OCI-LY1 (cell line): ENCODE results near the gene LMF2.

Experiments used
- H2AFZ ChIP-seq: fragments of 200-600 bp; sonication (generic), shearing (Covaris generic); 2 replicates; pipeline ENCODE4 v1.6.0; 2014; ENCODE audit warnings: antibody characterized with exemption, mild to moderate bottlenecking, low read length
- H3F3A ChIP-seq: fragments of 200-600 bp; sonication (generic), shearing (Covaris generic); 2 replicates; pipeline ENCODE4 v1.6.0; 2014; ENCODE audit warnings: mild to moderate bottlenecking, antibody characterized with exemption, low read length, moderate library complexity; ENCODE audit not compliant: insufficient read depth
- H3K27ac ChIP-seq: fragments of 200-600 bp; sonication (generic); 2 replicates; pipeline ENCODE4 v1.5.1; 2014; ENCODE audit warnings: low read length, mixed run types, mild to moderate bottlenecking, low read depth; ENCODE audit not compliant: poor library complexity, severe bottlenecking
- H3K27me3 ChIP-seq: fragments of 200-600 bp; sonication (generic); 2 replicates; pipeline ENCODE4 v1.6.0; 2014; ENCODE audit warnings: antibody characterized with exemption, mild to moderate bottlenecking, low read length, moderate library complexity; ENCODE audit not compliant: insufficient read depth
- H3K36me3 ChIP-seq: fragments of 200-600 bp; sonication (generic); 2 replicates; pipeline ENCODE4 v1.6.1; 2014; ENCODE audit warnings: mild to moderate bottlenecking, antibody characterized with exemption, low read length, moderate library complexity, mixed read lengths; ENCODE audit not compliant: insufficient read depth
- H3K4me1 ChIP-seq: fragments of 200-600 bp; sonication (generic); 2 replicates; pipeline ENCODE4 v1.5.1; 2014; ENCODE audit warnings: mild to moderate bottlenecking, low read length, moderate library complexity; ENCODE audit not compliant: insufficient read depth, severe bottlenecking
- H3K4me2 ChIP-seq: fragments of 200-600 bp; sonication (generic), shearing (Covaris generic); 2 replicates; pipeline ENCODE4 v1.6.1; 2014; ENCODE audit warnings: low read length
- H3K4me3 ChIP-seq: fragments of 200-600 bp; sonication (generic); 2 replicates; pipeline ENCODE4 v1.5.1; 2014; ENCODE audit warnings: low read length, low read depth, mild to moderate bottlenecking, mixed read lengths; ENCODE audit not compliant: poor library complexity, severe bottlenecking
- H3K79me2 ChIP-seq: fragments of 200-600 bp; shearing (Covaris generic); 2 replicates; pipeline ENCODE4 v1.6.1; 2016; ENCODE audit warnings: mixed run types, low read length, mixed read lengths; ENCODE audit not compliant: insufficient read depth
- H3K9ac ChIP-seq: fragments of 200-600 bp; sonication (generic), shearing (Covaris generic); 2 replicates; pipeline ENCODE4 v1.6.1; 2014; ENCODE audit warnings: mild to moderate bottlenecking, low read length, mixed read lengths
- H3K9me2 ChIP-seq: fragments of 200-600 bp; sonication (generic), shearing (Covaris generic); 2 replicates; pipeline ENCODE4 v1.6.1; 2014; ENCODE audit warnings: low read depth, mild to moderate bottlenecking, low read length, mixed read lengths
- H3K9me3 ChIP-seq: fragments of 200-600 bp; shearing (Covaris generic); 2 replicates; pipeline ENCODE4 v1.6.1; 2014; ENCODE audit warnings: low read length, mixed read lengths
- H4K20me1 ChIP-seq: fragments of 200-600 bp; sonication (generic), shearing (Covaris generic); 2 replicates; pipeline ENCODE4 v1.6.0; 2016; ENCODE audit warnings: mild to moderate bottlenecking, low read length; ENCODE audit not compliant: insufficient read depth
- CTCF ChIP-seq: fragments of 200-600 bp; sonication (generic), shearing (Covaris generic); IDR thresholded peaks from 2 replicates; pipeline ENCODE4 v1.5.1; 2017; ENCODE audit warnings: mild to moderate bottlenecking, antibody characterized with exemption, low read length, moderate library complexity, mixed read lengths
- EZH2 ChIP-seq: fragments of 200-600 bp; sonication (generic), shearing (Covaris generic); IDR thresholded peaks from 2 replicates; pipeline ENCODE4 v1.8.0; 2017; ENCODE audit warnings: borderline replicate concordance, mixed run types, mild to moderate bottlenecking, antibody characterized with exemption, low read length, moderate library complexity, mixed read lengths

LMF2 gene

GRCh38 chr22:50529416-50529896, 22.0 kb upstream of the LMF2 start:
- peak overlapping the region; percentile 80 for H3K4me3 ChIP-seq
- H3K4me1 ChIP-seq: peaks cover 60% of the 10 kb centered on the region
- H3K4me2 ChIP-seq: peak overlapping the region; percentile 85

GRCh38 chr22:50528682-50529415, 21.3 kb upstream of the LMF2 start:
- Histone ChIP-seq H4K20me1 (no peaks in the 10 kb centered on the region), H3K9me3 (no peaks in the 10 kb centered on the region), H3K27me3 (no peaks in the 10 kb centered on the region), H2AFZ (no peak overlapping the region), H3K27ac (no peak overlapping the region), H3K36me3 (peaks cover 10% of the 10 kb centered on the region; the same call in 1 of the 2 replicates), H3K9ac (no peak overlapping the region), H3K4me2 (peak overlapping the region; percentile 85; the same call in 1 of the 2 replicates), H3K9me2 (no peaks in the 10 kb centered on the region), H3K4me3 (peak overlapping the region; percentile 80), H3F3A (peaks cover 4% of the 10 kb centered on the region; the same call in 1 of the 2 replicates), H3K4me1 (peaks cover 60% of the 10 kb centered on the region), H3K79me2 (no peaks in the 10 kb centered on the region)
- TF ChIP-seq CTCF (no peak), EZH2 (no peak)

More at GRCh38 chr22:50529416-50529896, 22.0 kb upstream of the LMF2 start:
- Histone ChIP-seq H3K79me2 (no peaks in the 10 kb centered on the region), H2AFZ (no peak overlapping the region), H3F3A (peaks cover 4% of the 10 kb centered on the region; the same call in 1 of the 2 replicates), H3K27me3 (no peaks in the 10 kb centered on the region), H3K9me3 (no peaks in the 10 kb centered on the region), H3K27ac (no peak overlapping the region), H4K20me1 (no peaks in the 10 kb centered on the region), H3K9me2 (no peaks in the 10 kb centered on the region), H3K9ac (peak overlapping the region; percentile 83), H3K36me3 (peaks cover 6% of the 10 kb centered on the region; the same call in 1 of the 2 replicates)
- TF ChIP-seq CTCF: no peak
- no peak for TF ChIP-seq EZH2

GRCh38 chr22:50527921-50528681, 20.6 kb upstream of the LMF2 start:
- no peak overlapping the region for H3K9ac ChIP-seq
- H3F3A ChIP-seq: peaks cover 4% of the 10 kb centered on the region; the same call in 1 of the 2 replicates
- peak overlapping the region; percentile 66 for H3K27ac ChIP-seq
- H3K9me2 ChIP-seq: no peaks in the 10 kb centered on the region
- peaks cover 58% of the 10 kb centered on the region for H3K4me1 ChIP-seq
- TF ChIP-seq CTCF: no peak
- no peak for TF ChIP-seq EZH2
- no peaks in the 10 kb centered on the region for H3K9me3 ChIP-seq
- H3K4me2 ChIP-seq: no peak overlapping the region
- no peaks in the 10 kb centered on the region for H4K20me1 ChIP-seq
- H3K27me3 ChIP-seq: no peaks in the 10 kb centered on the region
- no peak overlapping the region for H3K4me3 ChIP-seq
- no peak overlapping the region for H2AFZ ChIP-seq
- no peaks in the 10 kb centered on the region for H3K79me2 ChIP-seq
- peaks cover 18% of the 10 kb centered on the region; the same call in 1 of the 2 replicates for H3K36me3 ChIP-seq
